GM11168 (cell line): ENCODE measurements around the gene RFNG.

Experiments used
- in situ Hi-C: fragments of 300-500 bp; cut with MboI; formaldehyde crosslinking; loops from one replicate; pipeline ENCODE4 v1.12.0; 2022; ENCODE audit warnings: low sequenced_read_pairs; ENCODE audit not compliant: unreplicated experiment

Gene RFNG

GRCh38 chr17:82031885-82032627 lies 19.6 kb downstream of the RFNG start:
- in situ Hi-C loops: no loop called here

DNA sequence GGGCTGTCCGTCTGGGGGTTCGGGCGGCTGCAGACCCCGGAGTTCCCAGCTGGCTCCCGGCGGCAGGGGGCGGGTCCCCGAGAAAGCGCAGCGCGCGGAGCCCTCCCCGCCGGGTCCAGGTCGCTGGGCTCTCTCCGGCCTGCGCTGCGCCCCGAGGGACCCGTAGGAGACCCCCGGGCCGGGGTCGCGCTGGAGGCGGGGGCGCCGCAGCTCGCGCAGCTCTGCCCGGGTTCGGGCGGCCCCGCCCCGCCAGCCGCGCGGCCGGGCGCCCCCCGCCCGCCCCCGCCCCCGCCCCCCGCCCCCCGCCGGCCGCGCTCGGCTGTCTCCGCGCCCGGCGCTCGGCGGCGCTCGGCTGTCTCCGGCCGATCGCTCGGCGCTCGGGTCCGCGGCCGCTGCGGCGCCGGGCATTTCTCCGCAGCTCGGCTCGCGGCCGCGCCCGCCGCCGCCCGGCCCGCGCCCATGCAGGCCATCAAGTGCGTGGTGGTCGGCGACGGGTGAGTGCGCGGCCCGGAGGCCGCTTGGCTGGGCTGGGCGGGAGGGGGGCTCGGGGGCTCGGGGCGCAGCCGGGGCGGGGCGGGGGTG lies 20.2 kb downstream of the RFNG start, which contains the start of gene RAC3:
Gene RAC3 (plus strand): TSS at position 376 of the 582 bp plus-strand sequence. CDS start 84 bp downstream, at position 460.
- in situ Hi-C loops: no loop called here

DNA sequence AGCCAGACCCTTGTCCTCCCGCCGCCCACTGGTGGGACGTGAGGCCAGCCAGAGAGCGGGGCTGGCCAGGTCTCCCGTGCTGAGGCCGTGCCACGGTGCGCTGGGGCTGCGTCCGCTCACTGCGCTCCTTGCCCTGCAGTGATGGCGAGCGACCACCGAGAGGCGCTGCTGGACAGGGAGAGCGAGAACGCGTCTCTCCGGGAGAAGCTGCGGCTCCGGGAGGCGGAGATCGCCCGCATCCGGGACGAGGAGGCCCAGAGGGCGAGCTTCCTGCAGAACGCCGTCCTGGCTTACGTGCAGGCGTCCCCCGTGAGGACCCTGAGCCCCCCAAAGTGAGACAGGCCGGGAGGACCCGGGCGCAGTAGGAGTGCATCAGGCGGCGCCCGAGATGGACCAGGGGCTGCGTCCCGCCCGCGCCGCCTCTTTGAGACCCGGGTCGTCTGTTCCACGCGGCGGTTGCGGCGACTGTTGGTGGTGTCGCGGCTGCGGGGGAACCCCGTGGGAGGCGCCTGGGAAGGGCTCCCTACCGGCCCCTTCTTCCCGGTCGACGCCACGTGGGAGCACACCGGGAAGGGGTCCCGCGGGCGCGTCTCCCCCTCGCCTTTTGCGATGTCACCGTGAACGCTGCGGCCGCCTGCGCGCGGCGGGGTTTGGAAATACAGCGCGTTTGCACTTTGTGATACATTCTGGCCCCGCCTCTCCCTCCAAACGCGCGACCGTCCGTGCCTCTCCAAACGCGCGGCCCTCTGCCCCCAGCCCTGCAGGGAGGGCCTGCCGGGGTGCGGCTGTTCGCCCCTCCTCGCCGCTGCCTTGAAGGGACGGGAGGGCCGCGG lies 20.9 kb downstream of the RFNG start:
- in situ Hi-C loops: no loop called here

GRCh38 chr17:82029990-82030469 lies 21.6 kb downstream of the RFNG start:
- in situ Hi-C loops: no loop called here

DNA sequence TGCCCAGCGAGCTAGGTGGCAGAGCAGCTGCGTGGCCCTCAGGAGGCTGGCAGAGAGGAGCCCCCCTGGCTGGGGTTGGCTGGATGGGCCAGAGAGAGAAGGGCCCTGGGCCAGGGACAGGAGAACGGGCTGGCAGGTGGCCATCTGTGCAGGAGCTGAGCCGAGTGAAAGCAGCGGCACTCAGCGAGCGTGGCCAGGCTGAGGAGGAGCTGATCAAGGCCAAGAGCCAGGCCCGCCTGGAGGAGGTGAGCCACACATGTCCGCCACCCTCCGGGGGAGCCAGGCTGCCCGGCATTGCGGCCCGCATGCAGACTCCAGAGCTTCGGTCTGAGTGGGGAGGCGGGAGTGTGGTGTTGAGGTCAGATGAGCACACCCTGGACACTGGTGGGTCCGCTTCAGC lies 22.2 kb downstream of the RFNG start:
- in situ Hi-C loops: no loop called here

- in situ Hi-C loops: no loop called here
These were observed 22.6 kb downstream of the RFNG start for GRCh38 chr17:82028966-82029365.

DNA sequence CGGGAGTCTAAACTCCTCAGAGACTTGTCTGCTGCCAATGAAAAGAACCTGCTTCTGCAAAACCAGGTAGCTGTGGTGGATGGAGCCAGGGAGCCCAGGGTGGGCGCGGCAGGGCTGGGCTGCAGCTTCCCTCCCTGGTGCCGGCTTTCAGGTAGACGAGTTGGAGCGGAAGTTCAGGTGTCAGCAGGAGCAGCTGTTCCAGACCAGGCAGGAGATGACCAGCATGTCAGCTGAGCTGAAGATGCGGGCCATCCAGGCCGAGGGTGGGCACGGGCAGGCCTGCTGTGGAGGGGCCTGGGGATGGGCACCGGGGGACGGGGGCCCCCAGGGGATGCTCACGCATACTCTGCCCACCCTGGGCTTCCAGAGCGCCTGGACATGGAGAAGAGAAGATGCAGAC lies 23.4 kb downstream of the RFNG start:
- in situ Hi-C loops: no loop called here

DNA sequence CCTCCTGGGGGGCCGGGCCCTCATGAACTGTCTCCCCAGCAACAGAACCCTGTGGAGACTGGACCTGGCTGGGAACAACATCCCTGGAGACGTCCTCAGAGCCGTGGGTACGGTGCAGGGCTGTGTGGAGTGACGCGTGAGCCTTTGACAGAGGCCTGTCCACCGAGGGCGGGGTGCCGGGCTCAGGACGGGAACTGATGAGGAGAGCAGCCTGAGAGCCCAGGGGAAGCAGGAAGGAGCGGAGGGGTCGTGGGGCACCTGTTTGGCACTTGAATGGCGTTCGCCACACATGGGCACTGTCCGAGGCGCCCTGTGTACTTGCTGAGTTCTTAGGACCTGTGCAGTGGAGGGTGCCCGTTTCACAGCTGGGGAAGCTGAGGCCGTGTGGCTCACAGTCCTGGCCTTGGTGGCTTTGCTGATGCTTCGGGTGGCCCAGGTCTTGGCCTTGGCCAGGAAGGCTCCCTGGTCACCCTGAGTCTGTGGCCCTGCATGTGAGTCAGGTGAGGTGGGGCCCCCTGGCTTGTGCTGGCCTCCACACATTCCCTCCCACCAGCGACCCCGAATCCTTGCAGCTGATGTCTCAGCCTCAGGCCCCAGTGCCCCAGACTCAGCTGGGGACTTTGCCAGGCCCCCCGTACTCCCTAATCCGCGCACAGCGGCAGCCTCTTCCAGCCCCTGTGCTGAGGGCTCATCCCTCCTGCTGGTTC lies 26.1 kb downstream of the RFNG start:
- in situ Hi-C loops: no loop called here

GRCh38 chr17:82024859-82025258 lies 26.8 kb downstream of the RFNG start:
- in situ Hi-C loops: no loop called here

- in situ Hi-C loops: no loop called here
These were observed 28.0 kb downstream of the RFNG start for GRCh38 chr17:82023447-82024241.

GRCh38 chr17:82022981-82023446 lies 28.6 kb downstream of the RFNG start, which contains the start of gene LRRC45:
Gene LRRC45 (plus strand): TSS chr17:82023305. CDS start chr17:82023644, 339 bp downstream.
- in situ Hi-C loops: no loop called here

DNA sequence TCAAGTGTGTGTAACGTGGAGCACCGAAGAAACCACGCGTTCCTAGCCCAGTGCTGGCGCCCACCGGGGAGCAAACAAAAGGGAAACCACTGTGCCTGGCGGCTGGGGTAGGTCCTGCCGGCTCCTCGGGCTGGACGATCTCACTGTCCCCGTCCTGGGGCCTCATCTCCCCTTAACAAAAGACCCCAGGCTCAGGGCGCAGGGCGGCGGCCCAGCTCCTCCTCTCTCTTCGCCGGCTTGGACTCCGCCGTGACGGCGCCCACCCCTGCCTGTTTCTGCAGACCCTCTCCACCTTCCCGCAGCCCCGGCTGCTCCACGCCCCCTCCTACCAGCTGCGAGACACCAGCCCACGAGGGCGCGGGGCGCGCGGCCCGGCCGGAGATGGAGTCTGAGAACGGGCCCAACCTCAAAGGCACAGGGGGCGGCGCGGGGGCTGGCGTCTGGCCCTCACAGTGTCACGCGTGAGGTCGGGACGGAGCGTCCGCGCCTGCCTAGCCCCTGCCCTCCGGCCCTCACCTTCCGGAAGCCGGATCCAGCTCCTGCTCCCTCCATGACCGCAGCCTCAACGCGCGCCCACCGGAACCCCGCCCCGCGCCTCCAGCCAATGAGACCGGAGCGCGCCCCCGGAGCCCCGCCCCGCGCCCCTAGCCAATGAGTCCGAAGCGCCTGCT lies 29.2 kb downstream of the RFNG start, which contains the start of gene CENPX:
Gene CENPX (minus strand): TSS at position 569 of the 671 bp plus-strand sequence. CDS start 17 bp downstream, at position 552.
- in situ Hi-C loops: no loop called here

- in situ Hi-C loops: no loop called here
These were observed 29.7 kb downstream of the RFNG start for GRCh38 chr17:82021900-82022309.

DNA sequence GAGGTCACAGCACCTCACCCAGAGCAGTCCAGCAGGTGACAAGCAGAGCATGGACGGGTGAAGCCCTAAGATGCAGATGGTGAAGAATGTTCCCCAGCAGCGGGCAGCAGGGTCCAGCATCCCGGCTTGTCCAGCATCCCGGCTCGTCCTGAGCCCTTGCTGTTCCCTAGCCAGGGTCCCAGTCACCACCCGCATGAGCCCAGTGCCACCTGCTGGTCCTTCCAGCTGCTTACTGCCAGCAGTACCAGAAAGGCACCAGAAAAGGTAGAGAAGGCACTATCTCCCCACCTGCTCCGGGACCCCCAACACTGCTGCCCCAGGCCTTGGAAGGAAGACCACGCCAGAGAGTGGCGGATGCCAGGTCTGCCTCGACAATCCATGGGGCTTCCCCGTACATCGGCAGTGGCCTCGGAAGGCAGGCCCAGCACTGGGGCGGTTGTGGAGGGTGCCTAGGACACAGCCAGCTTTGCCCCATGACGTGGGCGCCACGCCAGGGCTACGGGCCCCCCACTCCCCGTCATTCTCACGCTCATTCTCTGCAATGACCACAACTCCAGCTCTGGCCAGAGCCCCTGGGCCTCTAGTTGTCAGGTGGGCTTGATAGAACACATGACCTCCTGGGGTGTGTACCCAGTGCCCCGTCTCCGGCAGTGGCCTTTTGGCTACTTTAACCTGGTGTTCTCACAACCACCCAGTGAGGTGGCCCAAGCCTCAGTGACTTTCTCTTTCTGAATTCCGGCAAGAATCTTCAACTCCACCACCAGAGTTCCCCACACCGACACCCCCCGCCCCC lies 30.3 kb downstream of the RFNG start:
- in situ Hi-C loops: no loop called here

DNA sequence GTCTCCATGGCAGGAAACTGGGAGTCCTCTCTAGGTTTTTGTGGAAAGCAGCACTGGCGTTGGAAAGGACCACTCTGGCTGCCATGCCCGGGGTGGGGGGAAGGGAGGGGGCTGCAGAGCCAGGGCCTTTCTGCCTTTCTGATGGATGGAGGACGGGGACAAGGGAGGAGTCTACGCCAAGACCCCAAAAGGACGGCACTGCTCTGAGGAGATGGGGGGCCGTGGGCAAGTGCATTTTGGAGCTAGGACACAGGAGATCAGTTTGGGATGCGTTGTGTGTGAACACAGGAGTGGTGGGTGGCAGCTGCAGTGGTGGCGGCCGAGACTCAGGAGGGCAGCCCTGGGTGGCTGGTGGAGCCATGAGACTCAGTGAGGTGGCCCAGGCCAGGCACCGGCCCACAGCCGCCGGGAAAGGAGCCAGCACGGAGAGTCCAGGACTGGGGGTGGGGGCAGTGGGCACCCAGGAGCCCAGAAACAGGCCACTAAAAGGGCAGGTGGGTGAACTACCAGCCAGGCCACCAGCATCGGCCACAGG lies 31.0 kb downstream of the RFNG start:
- in situ Hi-C loops: no loop called here

DNA sequence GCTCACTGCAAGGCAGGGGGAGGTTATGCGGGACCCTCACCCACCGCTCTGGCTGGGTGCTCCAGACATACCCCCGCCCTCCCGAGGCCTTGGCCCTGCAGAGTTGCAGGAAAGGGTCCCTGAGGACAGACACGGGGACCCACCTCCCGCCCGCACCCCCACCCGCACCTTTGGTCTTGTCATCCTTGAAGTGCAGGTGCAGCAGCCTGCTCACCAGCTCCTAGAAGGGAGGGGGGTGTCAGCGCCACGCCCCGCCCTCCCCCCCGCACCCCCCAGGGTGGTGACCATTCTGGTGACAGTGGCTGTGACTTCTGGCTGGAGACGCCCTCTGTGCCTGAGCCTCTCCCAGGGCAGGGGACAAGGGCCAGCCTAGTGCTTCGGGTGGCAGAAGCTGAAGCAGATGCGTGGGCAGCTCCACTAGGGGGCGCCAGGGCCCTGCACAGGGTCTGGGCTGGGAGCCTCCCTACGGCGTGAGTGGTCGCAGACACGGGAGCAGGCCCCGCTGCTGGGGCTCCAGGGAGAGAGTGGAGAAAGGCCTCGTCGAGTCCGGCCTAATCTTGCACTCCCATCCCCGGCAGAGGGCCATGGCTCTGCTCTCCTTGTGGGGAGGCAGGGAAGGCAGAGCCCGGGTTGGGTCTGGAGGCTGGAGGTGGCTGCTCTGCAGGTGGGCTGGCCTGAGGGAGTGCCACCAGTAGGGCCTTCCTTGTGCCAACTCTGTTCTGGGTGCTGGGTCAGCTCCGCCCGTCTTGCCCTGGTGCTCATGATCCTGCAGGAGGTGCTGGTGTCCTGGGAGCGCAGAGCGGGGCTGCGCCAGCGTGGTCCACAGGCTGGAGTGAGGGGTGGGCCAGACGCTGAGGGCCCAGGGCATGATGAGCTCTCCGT lies 31.7 kb downstream of the RFNG start:
- in situ Hi-C loops: no loop called here
